CD4-positive, alpha-beta T cell treated with Interleukin-4 for 1 hour (primary cell): ENCODE measurements around the gene HBG2.

ENCODE experiments used
- DNase-seq, 2 donors: peaks; one replicate each; pipeline ENCODE4 v3.0.0-alpha.2; 2020 to 2022

Gene HBG2

DNA sequence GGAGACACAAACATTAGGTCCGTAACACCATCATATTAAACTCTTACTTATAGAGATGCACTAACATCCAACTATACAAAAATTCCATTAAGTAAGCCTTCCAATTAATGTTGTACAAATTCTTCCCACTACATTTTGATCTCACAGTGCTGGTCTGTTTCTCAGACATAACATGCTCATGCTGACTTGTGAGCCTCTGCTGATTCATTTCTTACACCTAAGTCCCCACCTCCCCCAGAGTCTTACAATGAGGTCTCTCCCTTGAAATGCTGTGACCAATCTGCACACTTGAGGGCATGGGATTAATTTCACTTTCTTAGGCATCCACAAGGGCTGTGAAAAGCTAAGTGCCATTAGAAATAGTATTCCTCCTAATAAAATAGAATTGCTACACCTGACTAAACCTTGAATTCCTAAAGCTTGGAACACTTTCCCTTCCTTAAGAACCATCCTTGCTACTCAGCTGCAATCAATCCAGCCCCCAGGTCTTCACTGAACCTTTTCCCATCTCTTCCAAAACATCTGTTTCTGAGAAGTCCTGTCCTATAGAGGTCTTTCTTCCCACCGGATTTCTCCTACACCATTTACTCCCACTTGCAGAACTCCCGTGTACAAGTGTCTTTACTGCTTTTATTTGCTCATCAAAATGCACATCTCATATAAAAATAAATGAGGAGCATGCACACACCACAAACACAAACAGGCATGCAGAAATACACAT, 6.9 kb downstream of the HBG2 start:
- no peak for DNase-seq

DNA sequence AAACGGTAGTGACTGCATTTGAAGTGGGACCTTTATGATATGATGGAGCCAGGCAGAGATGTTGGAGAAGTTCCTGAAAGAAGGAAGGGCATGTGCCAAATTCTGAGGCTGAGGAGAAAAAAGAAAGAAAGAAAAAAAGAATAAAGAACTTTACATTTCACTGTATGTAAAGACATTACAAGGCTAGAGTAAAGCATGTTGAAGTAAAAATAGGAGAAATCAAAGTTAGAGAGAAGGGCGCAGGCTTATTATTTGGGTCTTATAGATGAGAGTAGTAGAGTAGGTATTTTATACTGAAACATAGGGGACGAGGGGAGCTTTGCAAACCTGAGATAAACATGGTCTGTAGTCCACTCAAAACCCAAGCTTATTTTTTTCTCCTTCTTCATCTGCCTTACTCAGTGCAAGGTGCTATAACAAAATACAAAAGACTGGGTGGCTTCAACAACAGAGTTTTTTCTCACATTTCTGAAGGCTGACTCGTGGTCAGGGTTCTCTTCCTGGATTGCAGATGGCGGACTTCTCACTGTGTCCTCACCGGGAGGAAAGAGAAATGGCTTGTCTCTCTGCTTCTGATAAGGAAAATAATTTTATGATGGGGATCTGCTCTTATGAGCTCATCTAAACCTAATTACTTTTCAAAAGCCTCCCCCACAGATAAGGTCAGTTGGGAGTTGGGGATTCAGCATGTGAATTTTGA, 7.7 kb downstream of the HBG2 start:
- DNase-seq, result no peak

DNA sequence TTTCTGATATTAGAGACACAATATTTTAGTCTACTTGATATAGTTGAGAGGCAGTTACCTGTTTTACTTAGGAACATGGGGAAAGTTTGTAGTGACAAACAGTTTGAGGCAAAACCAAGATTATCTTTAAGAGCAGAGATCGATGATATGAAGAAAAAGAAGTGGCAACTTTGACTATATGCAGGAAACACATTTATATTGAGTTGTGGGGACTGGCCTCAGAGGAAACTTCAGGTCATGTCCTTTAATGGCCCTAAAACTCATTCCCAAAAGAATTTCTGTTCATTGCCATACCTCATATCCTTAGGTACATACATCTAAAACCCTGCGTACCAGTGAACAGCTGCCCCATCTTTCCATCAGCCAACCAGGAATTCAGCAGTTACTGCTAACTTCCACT, 9.4 kb downstream of the HBG2 start:
- no peak for DNase-seq

DNA sequence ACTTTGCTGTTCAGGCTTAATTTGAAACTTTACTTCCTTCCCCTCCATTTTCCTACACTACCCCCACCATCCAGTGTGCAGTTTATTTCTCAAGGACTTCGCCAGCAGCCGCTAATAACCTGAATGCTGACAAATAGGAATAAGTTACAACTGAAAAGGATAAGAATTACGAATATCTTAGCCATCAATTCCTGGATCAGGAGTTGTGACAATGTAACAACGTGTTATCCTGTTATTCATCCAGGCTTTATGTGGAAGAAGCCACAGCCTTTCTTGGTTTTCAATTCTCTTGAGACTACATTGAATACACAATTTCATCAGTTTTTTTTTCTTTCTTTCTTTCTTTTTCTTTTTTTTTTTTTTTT, 10.8 kb downstream of the HBG2 start:
- no peak for DNase-seq

DNA sequence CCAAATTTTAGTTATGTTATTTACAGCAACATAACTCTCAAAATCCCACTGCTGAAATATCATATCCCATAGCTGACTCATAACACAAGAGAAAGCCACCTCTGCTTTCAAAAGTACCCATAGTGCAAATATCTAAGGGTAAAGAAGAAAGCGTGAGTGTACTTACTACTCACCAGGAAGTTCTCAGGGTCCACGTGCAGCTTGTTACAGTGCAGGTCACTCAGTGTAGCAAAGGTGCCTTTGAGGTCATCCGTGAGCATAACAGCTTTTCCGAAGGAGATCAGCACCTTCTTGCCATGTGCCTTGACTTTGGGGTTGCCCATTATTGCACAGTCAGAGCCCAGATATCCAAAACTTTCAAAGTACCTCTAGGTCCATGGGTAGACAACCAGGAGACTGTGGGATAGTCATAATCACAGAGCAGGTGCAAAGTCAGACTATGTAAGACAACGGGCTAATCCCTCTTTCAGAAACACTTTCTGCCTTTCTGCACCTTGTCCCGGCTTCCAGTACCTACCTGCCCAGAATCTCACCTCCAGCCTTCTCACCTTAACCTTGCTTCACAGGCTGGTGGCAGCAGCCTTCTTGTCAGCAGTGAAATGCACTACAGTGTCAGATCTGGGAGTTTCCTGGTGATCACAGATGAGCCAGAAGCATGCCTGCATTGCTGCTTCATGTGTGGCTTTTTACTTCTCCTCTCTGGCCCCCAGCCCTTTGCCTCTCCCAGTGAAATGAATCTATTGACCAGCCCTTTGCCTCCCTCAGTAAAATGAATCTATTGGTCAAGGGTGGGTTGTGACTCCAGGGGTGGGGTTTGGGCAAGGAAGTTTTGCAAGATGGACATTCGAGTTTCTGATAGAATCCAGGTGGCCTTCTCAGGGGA, 11.4 kb downstream of the HBG2 start:
- no peak for DNase-seq

DNA sequence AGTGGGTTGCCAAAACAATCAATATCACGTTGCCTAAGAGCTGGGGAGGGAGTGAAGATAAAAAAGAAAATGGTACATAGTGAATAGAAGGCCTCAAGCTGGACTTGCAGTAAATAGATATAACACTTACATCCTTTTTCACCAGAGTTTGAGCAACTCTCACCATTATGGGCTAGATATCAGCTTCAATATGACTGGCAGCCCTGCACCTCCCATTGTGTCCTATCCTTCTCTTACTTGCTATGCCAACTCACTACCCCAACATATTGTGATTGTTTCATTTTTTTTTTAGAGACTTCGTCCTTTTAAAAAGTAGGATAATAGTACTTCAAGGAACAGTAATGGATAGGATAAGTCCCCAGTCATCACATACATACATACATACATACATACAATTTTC, 12.4 kb downstream of the HBG2 start:
- no peak for DNase-seq

DNA sequence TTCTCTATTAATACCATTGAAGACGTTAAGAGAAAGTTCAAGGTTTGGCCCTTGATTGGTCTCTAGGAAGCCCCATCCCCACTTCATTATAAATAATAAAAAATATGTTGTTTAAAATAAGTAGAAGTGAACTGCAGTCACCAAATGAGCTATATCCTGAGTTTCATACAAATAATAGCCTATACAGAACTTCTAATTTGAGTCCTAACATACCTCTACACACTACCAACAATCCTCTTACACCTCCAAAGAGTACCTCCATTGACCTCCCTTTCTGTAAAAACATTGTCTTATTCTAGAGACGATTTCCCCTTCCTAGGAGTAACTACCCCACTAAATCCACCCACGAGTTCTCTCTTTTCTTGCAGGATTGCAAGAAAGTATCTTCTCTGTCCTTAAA, 13.1 kb downstream of the HBG2 start:
- no peak for DNase-seq

DNA sequence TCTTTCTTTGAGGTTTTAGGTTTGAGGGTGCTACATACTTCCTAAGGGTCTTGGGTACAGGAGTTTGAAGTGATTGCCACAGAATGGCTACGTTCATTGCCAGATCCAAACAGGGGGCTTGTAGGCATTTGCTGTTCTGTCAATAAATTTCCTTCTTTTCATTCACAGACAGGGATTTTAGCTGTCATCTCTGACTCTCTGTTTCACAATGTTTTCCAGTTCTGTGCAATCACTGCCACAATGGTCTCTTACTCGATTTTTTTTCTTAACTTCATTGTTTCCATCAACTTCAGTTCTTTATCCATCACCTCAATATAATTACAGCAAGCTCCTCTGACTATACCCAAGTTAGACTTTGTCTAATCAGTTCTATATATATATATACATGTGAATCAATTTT, 14.1 kb downstream of the HBG2 start:
- no peak for DNase-seq

DNA sequence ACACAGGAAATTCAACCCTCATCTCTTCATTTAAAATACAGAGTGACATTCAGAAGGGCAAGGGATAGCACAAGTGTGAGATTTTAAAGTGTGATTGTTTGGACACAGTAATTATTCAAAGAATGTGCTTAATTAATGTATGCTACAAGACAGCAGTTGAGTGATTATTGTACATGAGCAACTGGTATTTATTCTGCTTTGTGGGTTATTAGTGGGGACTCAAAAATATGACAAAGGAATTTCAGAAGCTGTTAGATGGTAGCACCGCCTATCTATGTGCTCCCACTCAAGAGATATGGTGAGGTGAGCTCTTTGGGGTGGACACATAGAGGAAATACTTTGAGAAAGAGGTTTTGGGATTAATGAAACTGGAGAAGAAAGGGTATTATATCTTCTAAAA, 14.5 kb downstream of the HBG2 start:
- DNase-seq, result no peak

DNA sequence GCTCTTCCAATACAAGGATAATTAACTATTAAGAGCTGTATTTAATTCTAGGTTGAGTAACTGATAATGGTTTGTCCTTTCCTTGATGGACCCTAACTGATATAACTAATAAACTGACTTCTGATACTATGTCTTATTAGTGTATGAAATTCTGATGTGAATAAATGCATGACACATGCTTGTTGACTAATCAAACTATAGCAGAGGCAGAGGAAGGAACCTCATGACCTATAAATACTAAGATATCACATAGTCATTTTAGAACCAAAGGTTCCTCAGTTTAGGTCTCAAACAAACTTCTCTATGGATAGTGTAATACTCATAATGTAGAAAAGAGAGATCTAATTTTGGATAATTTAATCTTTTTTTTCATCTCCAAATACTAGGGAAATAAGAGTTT, 15.5 kb downstream of the HBG2 start:
- no peak for DNase-seq

DNA sequence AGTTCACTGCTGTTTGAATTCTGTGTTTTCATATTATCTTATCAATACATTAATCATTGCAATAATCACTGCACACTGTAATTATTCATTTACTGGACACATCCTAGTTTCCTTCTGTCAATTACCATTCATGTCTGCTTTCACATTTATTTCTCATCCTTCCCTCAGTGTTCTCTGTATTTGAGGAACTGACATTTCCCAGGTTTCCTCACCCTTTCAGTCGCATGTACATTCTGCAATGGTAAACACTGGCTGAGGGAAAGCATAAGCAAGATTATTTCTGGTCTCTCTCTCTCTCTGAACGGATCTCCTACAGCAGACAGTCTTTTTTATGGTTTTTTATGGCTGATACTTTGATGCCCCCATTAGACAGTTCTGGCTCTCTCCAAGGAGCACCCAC, 16.1 kb downstream of the HBG2 start:
- DNase-seq, result no peak

DNA sequence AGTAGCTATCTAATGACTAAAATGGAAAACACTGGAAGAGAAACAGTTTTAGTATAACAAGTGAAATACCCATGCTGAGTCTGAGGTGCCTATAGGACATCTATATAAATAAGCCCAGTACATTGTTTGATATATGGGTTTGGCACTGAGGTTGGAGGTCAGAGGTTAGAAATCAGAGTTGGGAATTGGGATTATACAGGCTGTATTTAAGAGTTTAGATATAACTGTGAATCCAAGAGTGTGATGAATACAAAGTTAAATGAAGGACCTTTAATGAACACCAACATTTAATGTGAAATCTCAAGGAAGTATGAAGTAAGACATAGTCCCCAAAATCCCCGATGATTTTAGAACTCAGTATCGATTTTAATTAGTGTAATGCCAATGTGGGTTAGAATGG, 17.2 kb downstream of the HBG2 start:
- no peak for DNase-seq

DNA sequence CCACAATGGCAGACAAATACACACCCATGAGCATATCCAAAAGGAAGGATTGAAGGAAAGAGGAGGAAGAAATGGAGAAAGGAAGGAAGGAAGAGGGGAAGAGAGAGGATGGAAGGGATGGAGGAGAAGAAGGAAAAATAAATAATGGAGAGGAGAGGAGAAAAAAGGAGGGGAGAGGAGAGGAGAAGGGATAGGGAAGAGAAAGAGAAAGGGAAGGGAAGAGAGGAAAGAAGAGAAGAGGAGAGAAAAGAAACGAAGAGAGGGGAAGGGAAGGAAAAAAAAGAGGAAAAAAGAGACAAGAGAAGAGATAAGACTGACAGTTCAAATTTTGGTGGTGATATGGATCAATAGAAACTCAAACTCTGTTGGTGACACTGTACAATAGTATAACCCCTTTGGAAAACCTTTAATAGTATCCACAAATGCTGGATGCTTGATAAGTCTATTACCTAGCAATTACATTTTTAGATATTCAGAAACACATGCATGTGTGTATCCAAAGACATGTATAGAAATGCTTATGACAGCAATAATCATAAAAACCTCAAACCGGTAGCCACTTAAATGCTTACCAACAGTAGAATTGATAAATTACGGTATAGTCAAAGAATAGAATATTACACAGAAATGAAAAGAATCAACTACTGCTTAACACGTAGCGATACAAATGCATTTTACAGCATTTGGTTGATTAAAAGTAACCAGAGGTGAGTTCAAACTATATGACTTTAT, 19.1 kb downstream of the HBG2 start:
- no peak for DNase-seq

DNA sequence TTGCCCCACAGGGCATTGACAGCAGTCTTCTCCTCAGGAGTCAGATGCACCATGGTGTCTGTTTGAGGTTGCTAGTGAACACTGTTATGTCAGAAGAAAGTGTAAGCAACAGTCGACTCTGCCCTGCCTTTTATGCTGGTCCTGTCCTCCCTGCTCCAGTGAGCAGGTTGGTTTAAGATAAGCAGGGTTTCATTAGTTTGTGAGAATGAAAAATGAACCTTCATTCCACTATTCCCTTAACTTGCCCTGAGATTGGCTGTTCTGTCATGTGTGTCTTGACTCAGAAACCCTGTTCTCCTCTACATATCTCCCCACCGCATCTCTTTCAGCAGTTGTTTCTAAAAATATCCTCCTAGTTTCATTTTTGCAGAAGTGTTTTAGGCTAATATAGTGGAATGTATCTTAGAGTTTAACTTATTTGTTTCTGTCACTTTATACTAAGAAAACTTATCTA, 20.2 kb downstream of the HBG2 start, which contains the start of gene HBD:
HBD (minus strand) TSS at position 103 of the 454 bp plus-strand sequence; CDS start at position 53, 50 bp downstream.
- DNase-seq, result no peak

DNA sequence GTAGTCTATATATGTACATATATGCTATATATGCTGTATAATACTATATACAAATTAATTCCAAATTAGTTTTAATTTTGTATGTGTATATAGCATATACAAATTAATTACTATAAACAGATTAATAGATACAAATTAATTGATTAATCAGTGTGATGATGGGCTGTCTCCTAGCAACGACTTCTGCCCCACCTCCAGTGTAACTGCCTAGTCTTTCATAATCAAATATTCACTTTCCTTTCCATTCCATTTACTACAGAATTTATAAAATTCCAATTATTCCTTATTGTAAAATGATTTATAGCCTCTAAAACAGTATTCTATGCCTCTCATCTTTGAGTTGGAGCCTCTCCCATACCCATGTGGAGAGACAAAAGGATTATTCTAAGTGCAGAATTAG, 21.3 kb downstream of the HBG2 start:
- no peak for DNase-seq

DNA sequence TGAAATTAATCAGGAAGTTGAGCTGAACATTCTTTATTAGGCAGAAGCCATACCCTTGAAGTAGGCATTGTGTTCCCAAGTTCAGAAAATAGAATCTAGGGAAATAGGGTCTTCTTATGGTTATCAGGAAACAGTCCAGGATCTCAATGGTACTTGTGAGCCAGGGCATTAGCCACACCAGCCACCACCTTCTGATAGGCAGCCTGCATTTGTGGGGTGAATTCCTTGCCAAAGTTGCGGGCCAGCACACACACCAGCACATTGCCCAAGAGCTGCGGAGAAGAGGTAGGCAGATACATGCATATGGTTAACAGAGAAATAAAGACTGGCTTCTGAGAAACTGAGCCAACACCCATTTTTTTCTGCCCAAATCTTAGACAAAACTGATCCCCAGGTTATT, 21.8 kb downstream of the HBG2 start:
- no peak for DNase-seq

DNA sequence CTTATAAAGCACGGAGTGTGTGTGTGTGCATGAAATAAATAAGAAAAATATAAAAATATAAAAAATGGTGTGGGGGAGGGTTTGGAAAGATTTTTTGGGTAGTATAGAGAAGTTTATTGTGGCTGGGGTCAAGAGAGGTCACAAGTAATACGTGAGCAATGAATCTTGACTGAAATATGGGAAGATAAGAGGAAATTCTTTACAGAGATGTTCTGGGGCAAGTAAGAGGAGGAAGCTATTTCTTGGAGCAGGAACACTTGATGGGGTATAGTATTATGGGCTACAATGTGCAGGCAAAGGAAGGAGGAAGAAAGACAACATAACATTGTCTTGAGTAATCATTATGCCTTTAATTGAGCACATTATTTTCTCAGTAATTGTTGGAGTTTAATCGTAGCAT, 22.4 kb downstream of the HBG2 start:
- no peak for DNase-seq

DNA sequence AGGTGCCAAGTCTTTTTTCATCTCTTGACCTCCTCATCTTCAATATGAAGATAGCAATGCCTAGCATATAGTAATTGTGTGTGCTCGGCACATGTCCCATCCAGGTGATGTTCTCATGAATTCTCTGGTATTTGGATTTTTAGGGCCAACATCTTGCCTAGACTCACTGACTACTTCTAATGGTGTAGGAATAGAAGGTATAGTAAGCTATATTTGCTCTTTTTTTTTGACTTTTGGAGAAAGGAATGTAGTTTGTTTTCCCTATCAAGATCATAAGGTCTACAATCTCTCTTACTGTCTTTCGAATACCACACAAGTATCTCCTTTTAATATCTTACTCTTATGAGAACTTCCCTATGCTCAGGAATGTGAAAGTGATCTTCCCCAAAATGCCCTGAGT, 23.5 kb downstream of the HBG2 start:
- no peak for DNase-seq

DNA sequence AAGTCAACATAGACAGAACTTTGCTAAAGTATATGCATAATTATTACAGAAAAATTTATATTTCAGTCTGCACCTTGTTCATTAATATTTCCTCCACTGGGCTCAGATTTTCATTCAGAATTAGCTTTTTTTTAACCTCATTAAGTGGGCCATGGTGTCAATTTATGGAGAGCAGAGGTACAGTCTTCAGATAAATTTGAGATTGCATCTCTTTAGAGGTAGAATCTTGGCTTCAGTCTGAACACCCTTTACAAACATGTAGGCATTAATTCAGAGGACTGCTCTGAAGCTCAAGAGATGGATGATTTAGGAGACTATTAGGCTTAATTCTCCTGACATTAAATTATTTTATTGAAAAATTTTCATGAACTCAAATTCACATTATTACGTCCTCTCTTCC, 24.3 kb downstream of the HBG2 start:
- DNase-seq, result no peak

DNA sequence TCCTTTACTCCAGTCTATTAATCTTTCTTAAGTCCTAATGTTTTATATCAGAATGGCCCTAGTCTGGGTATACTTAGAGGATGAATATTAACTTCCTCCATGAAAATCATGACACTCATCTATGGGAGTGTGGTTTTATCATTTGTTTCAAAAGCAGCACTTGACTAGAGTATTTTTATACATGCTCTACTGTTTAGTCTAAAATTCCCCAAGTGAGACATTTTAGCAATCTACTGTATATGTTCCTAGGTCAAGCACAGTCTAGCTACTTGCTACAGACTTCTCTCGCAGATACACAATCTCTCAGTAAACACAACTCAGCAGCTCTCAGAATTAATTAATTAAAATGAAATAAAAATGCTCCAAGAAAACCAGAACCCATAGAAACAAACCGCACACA, 24.8 kb downstream of the HBG2 start:
- DNase-seq, result no peak

DNA sequence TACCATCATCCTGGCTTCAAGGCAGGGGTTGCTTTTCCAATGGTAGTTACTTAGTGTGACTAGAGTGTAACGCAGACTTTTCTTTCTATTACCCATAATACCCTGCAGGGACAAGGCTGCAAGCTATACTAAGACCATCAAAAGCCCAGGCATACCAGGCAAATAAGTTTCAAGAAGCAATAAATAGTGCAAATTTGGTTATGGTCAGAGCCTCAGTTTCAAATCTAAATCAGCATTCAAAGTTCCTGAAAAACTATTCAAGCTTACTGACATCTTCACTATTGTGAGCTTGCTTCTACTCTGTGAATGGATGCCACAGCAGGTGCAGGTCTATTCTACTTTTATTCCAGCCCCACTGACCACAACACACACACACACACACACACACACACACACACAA, 25.2 kb downstream of the HBG2 start:
- no peak for DNase-seq

DNA sequence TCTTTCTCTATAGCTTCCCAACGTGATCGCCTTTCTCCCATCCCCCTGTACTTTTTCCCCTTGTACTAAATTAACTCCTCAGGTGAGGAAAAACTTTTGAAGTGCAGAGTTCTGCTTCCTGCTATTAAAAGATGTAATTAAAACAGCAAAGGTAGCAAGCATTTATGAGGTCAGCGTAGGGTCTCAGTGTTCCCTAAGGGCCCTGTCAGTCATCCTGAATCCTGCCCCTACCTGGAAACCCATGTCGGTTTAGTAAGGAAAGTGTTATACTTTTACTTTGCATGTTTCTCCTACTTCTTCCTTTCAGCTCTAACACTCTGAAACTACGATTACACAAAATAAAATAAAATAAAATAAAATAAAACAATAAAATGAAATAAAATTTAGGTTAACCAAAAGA, 26.5 kb downstream of the HBG2 start:
- no peak for DNase-seq

DNA sequence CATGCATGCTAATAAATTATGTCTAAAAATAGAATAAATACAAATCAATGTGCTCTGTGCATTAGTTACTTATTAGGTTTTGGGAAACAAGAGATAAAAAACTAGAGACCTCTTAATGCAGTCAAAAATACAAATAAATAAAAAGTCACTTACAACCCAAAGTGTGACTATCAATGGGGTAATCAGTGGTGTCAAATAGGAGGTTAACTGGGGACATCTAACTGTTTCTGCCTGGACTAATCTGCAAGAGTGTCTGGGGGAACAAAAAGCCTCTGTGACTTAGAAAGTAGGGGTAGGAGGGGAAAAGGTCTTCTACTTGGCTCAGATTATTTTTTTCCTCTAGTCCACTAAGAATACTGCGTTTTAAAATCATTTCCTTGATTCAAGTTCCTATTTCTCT, 26.9 kb downstream of the HBG2 start:
- no peak for DNase-seq
